Omental fat pad (tissue), 4 donors: ENCODE measurements around the gene SVIP. TPM values are rescaled to one million over a fixed set of nuclear protein-coding genes. Genes with fewer than 3 reads are reported as not detected.

ENCODE experiments used
- ATAC-seq: fragments of 150-250 bp; one replicate; pipeline ENCODE4 v1.9.1; 2016; ENCODE audit warnings: mild to moderate bottlenecking, moderate library complexity; ENCODE audit not compliant: low FRiP score
- DNase-seq: peaks from one replicate; pipeline ENCODE4 v3.0.0-alpha.2; 2019; ENCODE audit warnings: low spot score
- CTCF ChIP-seq, 3 donors: fragments of 450-650 bp; IDR thresholded peaks; one replicate each; pipeline ENCODE4 v1.5.1; 2016 to 2017; ENCODE audit warnings: antibody characterized with exemption in 3 of 3, mild to moderate bottlenecking in 3 of 3, moderate library complexity in 2 of 3
- total RNA-seq, 4 donors: library from RNA; depleted of rRNA; stranded (reverse); fragments of >200 nt; gene quantifications; one replicate each; pipeline ENCODE4 v1.1.0, GENCODE V29; 2016

Gene SVIP
- total RNA-seq, 4 donors from 2014 or later, result 4.2 to 14.7 (median 5.3) TPM

DNA sequence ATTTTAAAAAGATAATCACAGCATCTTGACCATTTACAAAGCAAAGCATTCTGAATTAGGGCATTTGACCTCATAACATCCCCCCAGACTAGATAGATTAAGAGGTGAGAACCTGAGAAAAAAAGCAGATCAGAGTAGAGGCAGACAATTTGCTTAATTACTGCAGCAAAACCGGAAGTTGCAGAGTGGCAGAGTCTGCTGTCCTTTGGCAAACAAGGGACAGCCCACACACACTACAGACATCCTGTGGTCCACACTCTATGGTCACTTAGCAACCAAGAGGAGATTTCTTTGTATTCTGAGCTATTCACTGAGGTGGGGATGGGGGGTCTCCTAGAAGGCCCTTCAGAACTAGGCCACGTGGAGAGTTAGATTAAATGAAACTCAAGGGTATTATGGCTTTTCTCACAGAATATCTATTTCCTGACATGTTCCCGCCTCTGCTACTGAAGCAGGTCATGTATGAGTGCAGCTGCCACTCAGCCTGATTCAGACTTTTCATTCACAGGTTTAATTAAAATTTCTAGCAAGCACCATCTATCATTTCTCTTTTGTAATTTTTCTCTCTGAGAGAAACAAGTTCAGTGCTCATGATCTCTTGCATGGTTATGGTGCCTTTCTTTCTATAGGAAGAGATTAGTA is 48.5 kb downstream of the SVIP start:
- no peak for TF ChIP-seq CTCF (IDR thresholded peaks at IDR 0.05)
- ATAC-seq (no peak), DNase-seq (no peak)

- ATAC-seq (no peak), DNase-seq (no peak)
- TF ChIP-seq CTCF (IDR thresholded peaks at IDR 0.05), result no peak
Observed at GRCh38 chr11:22779850-22780249, 49.8 kb downstream of the SVIP start.

- no peak for DNase-seq
- no peak for TF ChIP-seq CTCF (IDR thresholded peaks at IDR 0.05)
- ATAC-seq, result no peak
Observed at GRCh38 chr11:22778642-22779041, 51.0 kb downstream of the SVIP start.

DNA sequence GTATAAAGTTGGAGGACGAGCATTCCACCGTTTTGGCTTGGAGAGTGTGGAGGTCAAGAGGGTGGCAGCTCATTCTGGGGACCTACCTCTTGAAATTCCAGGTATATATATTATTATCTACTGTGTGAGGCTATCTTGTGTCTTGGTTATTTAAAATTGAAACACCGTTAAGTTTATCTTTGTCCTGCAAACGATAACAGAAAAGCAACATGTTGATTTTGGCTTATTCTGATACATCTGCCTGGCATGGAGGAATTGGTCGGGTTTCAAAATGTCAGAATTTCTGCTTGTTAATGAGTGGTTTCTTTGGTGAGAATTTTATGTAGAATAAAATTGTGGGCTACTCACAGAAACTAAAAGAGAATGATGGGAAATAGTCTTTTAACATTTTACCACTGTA is 54.4 kb downstream of the SVIP start:
- DNase-seq, result no peak
- no peak for TF ChIP-seq CTCF (IDR thresholded peaks at IDR 0.05)
- no peak for ATAC-seq

DNA sequence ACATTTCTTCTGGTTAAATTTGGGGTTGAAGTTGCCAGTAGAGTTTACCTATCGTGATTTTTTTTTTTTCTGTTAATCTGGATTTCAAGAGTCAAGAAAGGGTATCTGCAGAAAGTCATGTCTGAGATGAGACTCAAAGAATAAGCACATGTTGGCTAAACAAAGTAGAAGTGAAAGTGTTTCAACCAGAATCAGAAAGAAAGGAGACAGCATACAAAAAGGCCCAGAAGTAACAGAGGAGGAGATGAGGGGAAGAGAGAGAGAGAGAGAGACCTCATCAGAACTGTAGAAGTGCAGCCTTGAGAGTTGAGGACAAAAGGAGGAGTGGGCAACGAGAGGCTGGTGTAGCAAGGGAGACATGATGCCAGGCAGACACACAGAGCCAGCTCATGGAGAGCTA is 54.9 kb downstream of the SVIP start:
- ATAC-seq (no peak), DNase-seq (no peak)
- TF ChIP-seq CTCF (IDR thresholded peaks at IDR 0.05), result no peak

DNA sequence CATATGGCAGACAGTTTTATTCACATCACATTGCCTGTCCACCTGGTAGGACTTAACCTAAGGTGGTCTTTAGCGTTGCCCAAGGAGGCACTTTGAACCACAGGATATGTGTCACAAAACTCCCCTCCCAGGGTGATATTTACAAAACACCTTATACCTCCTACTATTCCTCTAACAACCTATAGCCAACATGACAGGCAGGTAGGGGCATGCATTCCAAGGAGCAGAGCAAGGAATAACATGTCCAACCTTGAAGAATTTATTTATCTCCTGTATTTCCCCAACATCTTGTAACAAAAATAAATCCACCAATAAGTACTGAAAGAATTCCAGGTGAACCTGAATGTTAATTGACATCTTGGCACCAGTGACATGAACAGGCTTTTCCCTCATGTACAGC is 60.5 kb downstream of the SVIP start:
- ATAC-seq (no peak), DNase-seq (no peak)
- no peak for TF ChIP-seq CTCF (IDR thresholded peaks at IDR 0.05)

Other genes with a start within 250 kb of the SVIP start
- 1 to 10 TPM; 2.7 to 7.4 (median 4.4) TPM for gene FANCF, start 204.0 kb downstream of the SVIP start, total RNA-seq
- 1 to 10 TPM in 2 of 4 donors, under 1 TPM in 2; 0.63 to 4.9 (median 2.5) TPM for gene GAS2, start 163.2 kb downstream of the SVIP start, total RNA-seq
- gene CCDC179, start 30.7 kb upstream of the SVIP start, total RNA-seq, result not detected